Nephron progenitor cell (in vitro differentiated cells): Measurements from ENCODE around the gene SMIM38.
"Not testable (repeated sequence)": the region's sequence is repeated elsewhere in the genome, so short reads cannot be mapped to it uniquely, and the experiment has no call there.

ENCODE experiments used
- DNase-seq: peaks from one replicate; pipeline ENCODE4 v3.0.0; 2021
- H3K27ac Mint-ChIP-seq: 2 replicates; pipeline ENCODE4 v1.8.0; 2021; ENCODE audit warnings: mild to moderate bottlenecking, moderate library complexity, mixed read lengths
- H3K27me3 Mint-ChIP-seq: 2 replicates; pipeline ENCODE4 v1.8.0; 2021; ENCODE audit warnings: mild to moderate bottlenecking, low read depth, mixed read lengths; ENCODE audit not compliant: poor library complexity
- H3K36me3 Mint-ChIP-seq: 2 replicates; pipeline ENCODE4 v1.8.0; 2021; ENCODE audit warnings: low read depth, mixed read lengths
- H3K4me1 Mint-ChIP-seq: 2 replicates; pipeline ENCODE4 v1.8.0; 2021; ENCODE audit warnings: mixed read lengths
- H3K4me3 Mint-ChIP-seq: 2 replicates; pipeline ENCODE4 v1.8.0; 2021; ENCODE audit warnings: mild to moderate bottlenecking, moderate library complexity, mixed read lengths
- H3K9me3 Mint-ChIP-seq: 2 replicates; pipeline ENCODE4 v1.8.0; 2021; ENCODE audit warnings: mild to moderate bottlenecking, moderate library complexity, mixed read lengths
- CTCF ChIP-seq: fragments of 200-600 bp; sonication (generic); IDR thresholded peaks from 2 replicates; pipeline ENCODE4 v1.5.0; 2021; ENCODE audit warnings: antibody characterized with exemption

Gene SMIM38

GRCh38 chr11:69145050-69145380 lies 10.7 kb upstream of the SMIM38 start:
- Mint-ChIP-seq H3K9me3 (peaks cover 56% of the 10 kb centered on the region), H3K27ac (no peak overlapping the region), H3K27me3 (peaks cover 4% of the 10 kb centered on the region), H3K4me1 (no peaks in the 10 kb centered on the region), H3K36me3 (peaks cover 23% of the 10 kb centered on the region), H3K4me3 (no peak overlapping the region)
- TF ChIP-seq CTCF, result no peak
- DNase-seq, result no peak

GRCh38 chr11:69148377-69148762 lies 7.4 kb upstream of the SMIM38 start:
- Mint-ChIP-seq H3K4me1 (peaks cover 18% of the 10 kb centered on the region), H3K27ac (peak overlapping the region; percentile 26), H3K36me3 (peaks cover 33% of the 10 kb centered on the region), H3K9me3 (peaks cover 58% of the 10 kb centered on the region), H3K4me3 (no peak overlapping the region), H3K27me3 (peaks cover 18% of the 10 kb centered on the region)
- no peak for TF ChIP-seq CTCF
- no peak for DNase-seq

- H3K27ac Mint-ChIP-seq, result no peak overlapping the region
These were observed 6.9 kb upstream of the SMIM38 start for GRCh38 chr11:69148806-69149205.

GRCh38 chr11:69149338-69150045 lies 6.2 kb upstream of the SMIM38 start:
- peaks cover 53% of the 10 kb centered on the region for H3K9me3 Mint-ChIP-seq

More at GRCh38 chr11:69148806-69149205, 6.9 kb upstream of the SMIM38 start:
- no peak for TF ChIP-seq CTCF
- Mint-ChIP-seq H3K4me3 (no peak overlapping the region), H3K4me1 (peaks cover 21% of the 10 kb centered on the region), H3K9me3 (peaks cover 58% of the 10 kb centered on the region), H3K36me3 (peaks cover 33% of the 10 kb centered on the region), H3K27me3 (peaks cover 21% of the 10 kb centered on the region)
- no peak for DNase-seq

GRCh38 chr11:69150175-69150574 lies 5.6 kb upstream of the SMIM38 start:
- H3K4me3 Mint-ChIP-seq, result no peak overlapping the region
- H3K36me3 Mint-ChIP-seq, result peaks cover 33% of the 10 kb centered on the region
- peaks cover 27% of the 10 kb centered on the region for H3K4me1 Mint-ChIP-seq
- no peak overlapping the region for H3K27ac Mint-ChIP-seq
- H3K27me3 Mint-ChIP-seq, result peaks cover 21% of the 10 kb centered on the region
- H3K9me3 Mint-ChIP-seq, result peaks cover 46% of the 10 kb centered on the region
- no peak for TF ChIP-seq CTCF
- DNase-seq, result no peak

More at GRCh38 chr11:69149338-69150045, 6.2 kb upstream of the SMIM38 start:
- not testable (repeated sequence) for DNase-seq, H3K4me3 Mint-ChIP-seq, H3K27ac Mint-ChIP-seq
- Mint-ChIP-seq H3K36me3 (peaks cover 33% of the 10 kb centered on the region), H3K4me1 (peaks cover 23% of the 10 kb centered on the region), H3K27me3 (peaks cover 21% of the 10 kb centered on the region)

GRCh38 chr11:69151836-69152235 lies 3.9 kb upstream of the SMIM38 start:
- Mint-ChIP-seq H3K27me3 (peaks cover 17% of the 10 kb centered on the region), H3K9me3 (peaks cover 32% of the 10 kb centered on the region), H3K27ac (no peak overlapping the region), H3K4me1 (peaks cover 38% of the 10 kb centered on the region), H3K36me3 (peaks cover 18% of the 10 kb centered on the region), H3K4me3 (no peak overlapping the region)
- DNase-seq, result no peak
- no peak for TF ChIP-seq CTCF
